Measurements from ENCODE around the gene ICA1.

GRCh38 chr7:8129318-8129659 lies 132.7 kb downstream of the ICA1 start:
- no peak for TF ChIP-seq CTCF (conservative IDR thresholded peaks at IDR 0.05; ENCODE audit: low read depth, low read length)
- TF ChIP-seq EZH2 (IDR thresholded peaks at IDR 0.05; ENCODE audit: low read length, unreplicated experiment), result no peak
- no peak for TF ChIP-seq EZH2phosphoT487 (IDR thresholded peaks at IDR 0.05; ENCODE audit: borderline replicate concordance, low read length)

Data from PC-3 (cell line).